ENCODE measurements around the gene TXLNG.

- no peak for TF ChIP-seq CTCF (conservative IDR thresholded peaks at IDR 0.05)
- TF ChIP-seq EZH2 (IDR thresholded peaks at IDR 0.05; ENCODE audit: low read depth): no peak
Observed at GRCh38 chrX:16828124-16828908, 42.0 kb downstream of the TXLNG start.
